GM19351 (cell line): ENCODE results near the gene LRRC8E.

Experiments
- ATAC-seq: cut with Tn5 transposase; IDR thresholded peaks from one replicate; pipeline ENCODE4 v1.9.1; 2021; ENCODE audit warnings: mild to moderate bottlenecking, moderate library complexity; ENCODE audit not compliant: unreplicated experiment

The LRRC8E gene

DNA sequence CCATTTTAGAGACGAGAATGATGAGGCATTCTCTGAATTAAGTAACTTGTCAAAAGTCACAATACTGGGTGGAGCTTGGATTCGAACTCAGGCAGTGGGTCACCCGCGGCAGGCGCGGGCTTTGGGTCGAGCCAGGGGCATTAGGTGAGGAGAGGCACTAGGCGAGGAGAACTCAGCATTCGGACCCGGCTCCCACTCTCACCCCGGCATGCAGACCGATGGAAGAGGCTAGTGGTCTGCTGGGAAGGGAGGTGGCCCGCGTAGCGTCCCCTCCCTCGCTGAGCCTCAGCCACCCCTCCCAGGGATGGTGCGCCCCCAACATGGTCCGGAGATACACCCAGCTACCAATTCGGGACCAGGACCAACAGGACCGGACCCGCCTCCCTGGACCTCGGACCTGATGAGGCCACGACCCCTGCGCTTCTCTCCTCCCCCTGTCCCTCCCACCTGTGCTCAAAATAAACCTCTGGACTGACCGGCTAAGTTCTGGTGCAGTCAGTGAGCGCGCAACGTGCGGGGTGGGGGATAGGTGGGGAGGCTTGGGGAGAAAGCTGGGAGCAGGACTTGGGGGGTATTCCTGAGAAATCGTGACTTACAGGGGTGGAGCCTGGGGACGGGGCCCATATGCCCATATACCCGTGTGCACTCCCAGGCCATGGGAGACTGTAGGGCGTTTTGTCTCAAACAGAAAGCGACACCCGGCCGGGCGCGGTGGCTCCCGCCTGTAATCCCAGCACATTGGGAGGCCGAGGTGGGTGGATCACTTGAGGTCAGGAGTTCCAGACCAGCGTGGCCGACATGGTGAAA, 30.5 kb downstream of the LRRC8E start:
- ATAC-seq: no peak

DNA sequence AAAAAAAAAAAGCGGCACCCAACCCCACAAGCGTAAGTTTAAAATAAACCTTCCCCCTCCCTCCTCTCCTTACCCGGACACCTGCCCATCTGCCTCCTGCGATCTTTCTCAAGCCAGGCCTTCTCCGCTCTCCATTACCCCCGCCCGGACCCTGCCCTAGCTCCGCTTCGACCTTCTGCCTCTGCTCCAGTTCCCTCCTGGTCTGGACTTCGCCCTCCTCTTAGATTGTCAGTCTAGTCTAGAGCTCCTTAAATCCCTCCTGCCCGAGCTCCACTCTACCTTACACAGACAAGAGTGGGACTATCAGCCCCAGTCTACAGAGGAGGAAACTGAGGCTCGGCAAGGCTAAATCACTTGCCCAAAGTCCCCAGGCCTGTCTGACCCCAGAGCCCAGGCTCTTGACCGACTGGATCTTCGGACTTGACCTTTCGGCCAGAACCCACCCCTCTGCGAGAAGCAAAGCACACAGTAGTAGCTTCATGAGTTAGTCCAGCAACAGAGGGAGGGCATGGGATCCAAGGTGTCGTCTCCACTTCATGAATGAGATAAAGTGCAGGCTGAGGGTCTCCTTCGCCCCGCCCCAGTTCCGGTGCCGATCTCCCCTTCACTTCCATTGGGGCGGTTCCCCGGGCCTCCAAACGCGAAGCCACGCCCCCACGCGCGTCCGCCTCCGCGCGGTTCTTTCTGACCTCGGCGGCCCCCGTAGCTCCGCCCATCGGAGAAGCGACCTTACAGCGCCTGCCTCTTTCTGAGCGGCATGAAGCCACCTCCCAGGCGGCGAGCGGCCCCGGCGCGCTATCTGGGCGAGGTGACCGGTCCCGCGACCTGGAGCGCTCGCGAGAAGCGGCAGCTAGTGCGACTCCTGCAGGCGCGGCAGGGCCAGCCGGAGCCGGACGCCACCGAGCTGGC, 31.6 kb downstream of the LRRC8E start, which contains the start of gene SNAPC2:
TSS of gene SNAPC2 (plus strand) at position 729 of the 909 bp plus-strand sequence. CDS start at position 758, 29 bp downstream.
- peak; percentile 54 for ATAC-seq

DNA sequence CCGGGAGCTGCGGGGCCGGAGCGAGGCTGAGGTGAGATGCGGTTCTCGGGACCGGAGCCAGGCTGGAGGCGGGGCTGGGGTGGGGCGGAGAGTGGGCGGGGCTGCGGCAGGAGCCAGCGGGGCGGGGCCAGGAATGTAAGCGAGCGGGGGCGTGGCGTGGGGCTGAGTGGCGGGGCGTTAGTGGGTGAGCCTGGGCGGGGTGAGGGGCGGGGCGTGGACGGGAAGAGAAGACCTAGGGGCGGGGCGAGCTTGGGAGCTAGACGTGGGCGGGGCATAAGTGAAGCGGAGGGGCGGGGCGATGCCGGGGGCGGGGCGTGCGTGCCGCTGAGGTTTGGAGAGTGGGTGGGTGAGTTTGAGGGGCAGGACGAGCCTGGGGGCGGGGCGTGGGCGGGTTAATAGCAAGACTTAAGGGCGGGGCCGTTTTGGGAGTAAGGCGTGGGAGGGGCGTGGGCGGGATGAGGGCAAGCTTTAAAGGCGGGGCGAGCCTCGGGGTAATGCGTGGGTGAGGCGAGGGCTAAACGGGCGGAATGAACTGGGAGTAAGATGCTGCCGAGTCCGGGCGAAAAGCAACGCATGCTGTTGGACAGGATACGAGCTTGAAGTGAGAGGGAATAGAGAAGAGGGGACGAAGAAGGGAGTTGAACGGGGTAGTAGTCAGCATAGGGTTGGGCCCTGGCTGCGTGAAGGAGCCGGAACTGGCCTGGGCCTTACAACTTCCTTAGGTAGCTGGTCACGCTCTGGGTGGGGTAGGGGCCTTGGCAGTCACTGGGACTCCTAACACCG, 32.4 kb downstream of the LRRC8E start:
- ATAC-seq: peak; percentile 38

DNA sequence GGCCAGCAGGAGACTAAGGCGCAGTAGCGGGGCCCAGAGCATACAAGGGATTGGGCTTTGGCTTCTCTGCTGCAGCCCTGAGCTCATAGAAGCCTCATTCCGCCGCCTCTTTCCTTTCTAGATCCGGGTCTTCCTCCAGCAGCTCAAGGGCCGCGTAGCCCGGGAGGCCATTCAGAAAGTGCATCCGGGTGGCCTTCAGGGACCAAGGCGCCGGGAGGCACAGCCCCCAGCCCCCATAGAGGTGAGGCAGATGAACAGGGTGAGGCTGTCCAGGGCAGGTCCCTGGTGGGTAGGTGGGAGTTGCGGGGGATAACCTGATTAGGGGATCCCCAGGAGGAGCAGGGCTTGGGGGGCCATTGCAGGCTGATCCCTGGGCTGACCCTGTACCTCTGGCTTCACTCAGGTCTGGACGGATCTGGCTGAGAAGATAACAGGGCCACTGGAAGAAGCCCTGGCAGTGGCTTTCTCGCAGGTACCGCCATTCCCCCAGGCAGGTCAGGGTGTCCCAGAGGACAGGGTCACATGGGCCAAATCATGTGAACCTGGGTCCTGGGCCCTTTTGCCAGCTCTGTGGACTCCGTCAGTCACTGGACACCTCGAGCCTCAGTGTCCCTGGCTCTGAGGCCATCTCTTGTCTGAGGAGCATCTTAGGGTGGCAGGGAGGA, 33.1 kb downstream of the LRRC8E start:
- ATAC-seq: no peak

DNA sequence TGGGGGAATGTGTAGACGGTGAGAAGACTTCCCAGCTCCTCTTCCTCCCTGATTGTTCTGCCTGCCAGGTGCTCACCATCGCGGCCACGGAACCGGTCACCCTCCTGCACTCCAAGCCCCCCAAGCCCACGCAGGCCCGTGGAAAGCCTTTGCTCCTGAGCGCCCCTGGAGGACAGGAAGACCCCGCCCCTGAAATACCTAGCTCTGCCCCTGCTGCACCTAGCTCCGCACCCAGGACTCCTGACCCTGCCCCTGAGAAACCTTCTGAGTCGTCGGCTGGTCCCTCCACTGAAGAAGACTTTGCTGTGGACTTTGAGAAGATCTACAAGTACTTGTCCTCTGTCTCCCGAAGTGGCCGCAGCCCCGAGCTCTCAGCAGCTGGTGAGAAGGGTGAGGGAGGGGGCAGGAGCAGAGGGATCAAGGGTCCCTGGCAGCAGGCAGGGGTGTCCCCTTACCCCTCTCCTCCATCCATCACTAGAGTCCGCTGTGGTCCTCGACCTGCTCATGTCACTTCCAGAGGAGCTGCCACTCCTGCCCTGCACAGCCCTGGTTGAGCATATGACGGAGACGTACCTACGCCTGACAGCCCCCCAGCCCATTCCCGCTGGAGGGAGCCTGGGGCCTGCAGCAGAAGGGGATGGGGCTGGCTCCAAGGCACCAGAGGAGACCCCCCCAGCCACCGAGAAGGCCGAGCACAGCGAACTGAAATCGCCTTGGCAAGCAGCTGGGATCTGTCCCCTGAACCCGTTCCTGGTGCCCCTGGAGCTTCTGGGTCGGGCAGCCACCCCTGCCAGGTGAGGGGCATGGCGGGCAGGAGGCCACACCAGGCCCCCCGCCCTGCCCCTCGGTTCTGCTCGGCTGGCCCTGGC, 33.9 kb downstream of the LRRC8E start:
- ATAC-seq: no peak

DNA sequence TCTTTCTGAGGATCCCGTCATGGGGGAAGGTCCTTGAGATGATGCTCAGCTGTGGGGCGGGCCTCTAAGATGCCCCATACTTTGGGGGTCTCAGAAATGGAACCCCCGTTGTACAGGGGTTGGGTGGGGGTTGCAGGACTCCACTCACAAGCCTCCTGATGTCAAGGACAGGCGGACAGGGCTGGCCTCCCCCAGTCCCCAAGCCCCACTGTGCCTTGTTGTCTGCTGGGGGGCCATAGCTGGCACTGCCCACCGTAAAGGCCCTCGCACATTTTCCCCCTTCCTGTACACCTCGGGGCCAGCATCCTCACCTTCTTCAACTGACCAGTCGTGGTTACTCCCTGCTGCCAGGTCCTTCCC, 34.5 kb downstream of the LRRC8E start:
- ATAC-seq: no peak

DNA sequence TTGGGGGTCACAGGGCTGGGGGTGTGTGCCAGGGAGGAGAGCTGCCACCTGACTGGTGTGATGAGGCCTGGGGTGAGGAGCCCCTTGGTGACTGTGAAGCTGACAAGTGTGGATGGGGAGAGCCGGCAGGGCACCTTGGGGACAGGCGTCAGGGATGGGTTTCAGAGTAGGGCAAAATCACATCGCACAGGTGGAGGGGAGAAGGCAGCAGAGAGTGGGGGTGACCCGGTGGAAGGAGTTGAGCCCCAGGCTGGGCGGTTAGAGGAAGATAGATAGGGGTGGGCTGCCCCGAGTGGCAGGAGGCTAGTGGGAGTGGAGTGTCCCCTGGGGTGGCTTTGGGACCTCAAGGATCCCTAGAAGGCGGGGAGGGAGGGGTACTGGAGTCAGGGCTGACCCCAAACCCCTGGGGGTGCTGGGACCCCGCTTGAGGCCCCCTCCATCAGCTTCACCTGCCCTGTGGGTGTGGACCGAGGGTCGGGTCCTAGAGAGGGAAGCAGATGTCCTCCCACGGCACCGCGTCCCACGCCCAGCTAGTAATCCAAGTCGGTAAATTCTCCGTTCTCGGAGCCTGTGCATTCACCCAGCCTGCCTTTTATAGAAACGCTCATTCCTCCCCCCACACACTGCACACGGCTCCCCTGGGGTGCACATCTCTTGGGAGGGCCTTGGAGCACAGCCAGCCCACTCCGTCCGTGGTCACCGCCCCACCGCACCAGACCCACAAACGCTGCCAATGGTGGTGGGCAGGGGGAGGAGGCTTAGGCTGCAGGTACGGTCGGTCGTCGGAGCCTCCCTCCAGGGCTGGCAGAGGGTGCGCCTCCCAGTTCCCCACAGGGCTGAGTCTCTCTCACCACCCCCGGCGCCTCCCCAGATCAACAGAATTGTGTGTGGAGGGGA, 35.2 kb downstream of the LRRC8E start:
- ATAC-seq: no peak

DNA sequence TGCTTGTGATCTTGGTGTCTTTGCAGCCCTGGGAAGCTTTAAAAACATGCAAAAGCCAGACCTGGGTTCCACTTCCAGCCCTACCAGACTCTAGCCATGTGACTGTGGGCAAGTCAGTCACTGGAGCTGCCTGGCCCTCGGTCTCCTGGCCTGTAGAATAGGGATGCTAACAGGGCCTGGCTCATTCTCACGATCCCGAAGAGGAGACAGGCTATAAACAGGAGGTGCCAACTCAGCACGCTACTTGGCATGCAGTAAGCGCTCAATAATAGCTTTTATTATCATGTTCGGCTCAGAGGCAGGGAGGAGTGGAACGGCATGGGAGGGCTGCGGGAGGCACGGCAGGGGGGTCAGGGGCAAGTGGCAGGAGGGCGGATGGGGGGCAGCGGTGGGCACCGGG, 35.9 kb downstream of the LRRC8E start:
- no peak for ATAC-seq

DNA sequence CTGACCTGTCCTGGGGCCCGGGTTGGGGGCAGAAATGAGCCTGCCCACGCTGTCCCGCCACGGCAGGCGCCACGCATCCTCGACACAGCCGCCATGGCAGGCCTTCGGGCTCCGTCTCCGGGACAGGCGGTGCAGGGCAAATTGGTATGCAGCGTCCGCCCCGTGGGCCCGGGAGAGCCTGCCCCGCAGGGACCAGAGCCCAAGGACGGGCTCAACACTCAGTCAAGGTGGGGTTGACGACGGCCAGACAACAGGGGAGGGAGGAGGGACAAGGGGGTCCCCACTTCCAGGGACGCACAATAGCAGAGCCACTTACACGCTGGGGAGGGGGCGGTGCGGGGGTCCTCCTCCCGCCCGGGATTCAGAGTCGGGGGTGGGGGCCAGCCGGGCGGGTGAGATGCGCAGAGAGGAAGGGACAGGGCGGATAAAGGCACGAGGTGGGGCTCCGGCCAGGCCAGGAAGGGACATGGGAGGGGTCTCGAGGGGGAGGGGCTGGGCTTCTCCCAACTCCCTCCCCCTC, 36.4 kb downstream of the LRRC8E start:
- no peak for ATAC-seq

DNA sequence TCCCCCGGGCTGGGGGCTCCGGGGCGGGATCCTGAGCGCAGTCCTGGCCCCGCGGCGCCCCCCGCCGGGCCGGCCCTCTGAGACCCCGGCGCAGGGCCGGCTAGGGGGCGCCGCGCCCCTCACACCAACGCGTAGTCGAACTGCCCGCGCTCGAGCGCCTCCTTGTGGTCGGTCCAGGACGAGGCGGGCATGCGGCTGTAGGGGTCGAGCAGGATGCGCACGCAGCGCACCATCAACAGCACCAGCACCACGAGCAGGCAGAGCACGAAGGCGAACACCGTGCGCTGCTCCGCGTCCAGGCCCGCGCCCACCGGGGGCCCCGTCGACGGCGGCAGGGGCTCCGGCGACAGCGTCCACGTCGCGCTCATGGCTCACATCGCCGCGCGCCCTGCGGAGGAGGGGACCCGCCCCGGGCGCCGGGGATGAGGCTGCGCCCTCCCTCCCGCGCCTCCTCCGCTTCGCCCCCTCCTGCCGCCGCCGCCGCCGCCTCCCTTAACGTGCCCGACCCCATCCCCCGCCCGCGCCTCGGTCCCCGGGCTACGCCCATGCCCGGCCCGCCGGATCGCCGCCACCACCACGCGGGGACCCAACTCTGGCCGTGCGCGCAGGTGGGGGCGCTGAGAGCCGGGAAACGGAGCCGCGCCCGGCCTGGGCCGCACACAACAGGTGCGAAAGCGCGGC, 37.0 kb downstream of the LRRC8E start:
- ATAC-seq: peak; percentile 32

DNA sequence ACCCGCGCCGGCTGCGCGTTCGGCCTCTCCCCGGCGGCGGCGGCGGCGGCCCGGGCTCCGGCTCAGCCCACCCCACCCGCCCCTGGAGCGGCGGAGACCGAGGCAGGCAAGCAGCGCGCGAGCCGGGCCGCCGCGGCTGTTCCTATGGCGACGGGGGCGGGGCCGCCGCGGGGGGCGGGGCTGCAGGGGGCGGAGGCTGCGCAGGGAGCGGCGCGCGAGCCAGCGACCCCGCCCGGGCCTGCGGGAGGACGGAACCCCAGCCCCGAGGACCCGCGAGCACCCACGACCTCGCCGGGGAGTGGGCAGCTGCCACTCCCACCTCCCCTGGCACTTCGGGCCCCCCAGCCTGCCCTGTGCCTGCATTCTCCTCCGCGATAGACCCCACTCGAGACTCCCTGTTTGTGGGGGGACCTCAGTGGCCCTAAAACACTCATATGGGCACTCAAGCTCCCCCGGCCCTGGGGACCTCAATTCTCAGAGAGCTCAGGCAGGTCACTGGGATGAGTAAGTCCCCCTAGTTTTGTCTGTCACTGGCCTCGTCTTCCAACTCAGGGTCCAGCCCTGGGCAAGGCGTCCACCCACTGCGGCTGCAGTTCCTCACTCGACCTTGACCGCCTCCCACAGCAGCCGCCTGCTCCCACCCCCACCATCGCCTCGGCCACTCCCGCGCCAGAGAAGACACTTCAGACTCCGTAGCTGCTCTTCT, 37.9 kb downstream of the LRRC8E start, which contains the start of gene CTXN1:
TSS of gene CTXN1 (minus strand) at position 115 of the 706 bp plus-strand sequence. CDS start 597 bp downstream, outside the sequence.
- ATAC-seq: no peak

DNA sequence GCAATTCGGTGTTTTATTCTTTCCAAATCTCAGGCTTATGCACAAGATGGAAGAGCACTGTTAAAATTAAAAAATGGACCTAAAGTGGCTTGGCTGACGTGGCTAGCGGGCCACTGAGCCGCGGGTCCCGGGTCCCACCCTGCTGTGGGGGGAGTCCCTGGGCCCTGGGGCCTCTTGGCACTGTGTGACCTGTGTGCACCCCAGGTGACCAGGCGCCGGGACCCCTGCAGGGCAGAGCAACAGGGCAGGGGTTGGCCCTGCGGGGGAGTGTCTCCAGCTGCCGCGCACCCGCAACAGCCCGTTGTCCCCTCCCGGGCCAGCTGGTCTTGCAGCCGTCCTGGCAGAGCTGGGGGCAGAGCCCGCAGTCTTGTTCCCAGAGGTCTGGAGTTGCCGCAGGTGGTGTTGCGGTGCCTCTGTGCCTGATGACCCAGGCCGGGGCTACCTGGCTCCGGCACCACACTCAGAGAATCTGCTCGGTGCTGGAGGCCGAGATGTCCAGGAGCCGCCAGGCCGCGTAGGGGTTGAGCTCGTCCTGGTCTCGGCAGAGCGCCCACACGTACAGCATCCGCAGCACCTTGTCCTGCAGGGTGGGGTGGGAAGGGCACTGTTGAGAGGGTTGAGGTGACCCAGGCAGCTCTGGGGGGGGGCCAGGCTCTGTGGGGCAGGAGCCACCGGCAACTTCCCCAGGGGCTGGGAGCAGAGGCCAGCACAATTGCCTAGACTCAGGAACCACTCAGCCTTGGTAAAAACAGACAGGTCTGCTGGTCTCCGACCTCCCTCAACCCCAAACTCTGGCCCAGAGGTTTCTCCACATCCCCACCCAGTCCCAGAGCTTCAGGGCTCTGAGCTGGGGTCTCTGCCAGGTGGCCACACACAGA, 38.7 kb downstream of the LRRC8E start:
- ATAC-seq: no peak

DNA sequence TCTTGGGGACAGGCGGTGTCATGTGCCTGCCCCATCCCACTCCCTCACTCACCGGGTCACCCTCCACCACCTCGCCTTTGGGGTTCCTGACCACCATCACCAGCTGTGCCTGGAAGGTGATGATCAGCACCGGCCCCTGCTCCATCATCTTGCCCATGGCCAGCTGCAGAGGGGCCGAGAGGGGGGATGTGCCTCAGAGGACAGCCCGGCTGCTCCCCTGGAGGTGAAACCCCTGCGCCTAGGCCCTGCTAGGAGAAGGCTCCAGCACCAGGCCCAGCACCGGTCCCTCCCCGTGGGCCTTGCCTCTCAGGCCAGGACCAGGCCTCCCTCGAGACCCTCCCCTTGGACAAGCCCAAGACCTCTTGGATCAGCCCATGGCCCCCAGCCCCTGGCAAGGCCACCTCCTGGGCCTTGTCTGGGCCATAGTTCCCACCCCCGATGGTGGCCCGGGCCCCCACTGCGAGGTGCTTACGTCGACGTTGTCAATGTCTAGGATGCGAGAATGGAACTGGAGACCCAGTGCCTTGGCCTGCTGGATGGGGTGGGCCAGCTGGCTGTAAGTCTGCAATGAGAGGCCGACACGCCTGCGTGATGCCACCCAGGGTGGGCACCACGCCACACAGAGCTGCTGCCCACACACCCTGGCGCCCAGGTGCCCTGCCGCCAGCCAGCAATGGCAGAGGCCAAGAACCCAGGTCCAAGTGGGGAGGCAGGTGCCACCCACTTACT, 39.5 kb downstream of the LRRC8E start:
- no peak for ATAC-seq

DNA sequence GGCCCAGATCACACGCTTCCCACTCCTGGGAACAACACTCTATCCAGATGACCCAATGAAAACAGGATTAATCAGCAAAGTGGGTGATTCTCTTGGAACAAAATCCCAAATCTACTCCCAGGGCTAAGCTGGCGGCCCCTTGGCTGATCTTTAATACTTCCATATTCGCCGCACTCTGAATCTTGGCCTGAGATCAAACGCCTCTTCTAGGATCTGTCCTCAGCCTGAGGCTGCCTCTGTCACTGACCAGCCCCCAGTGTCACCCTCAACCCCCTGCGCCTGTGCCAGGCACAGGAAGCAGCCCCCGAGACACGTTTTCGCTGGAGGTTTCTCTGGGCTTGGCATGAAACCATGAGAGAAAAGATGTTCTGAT, 40.0 kb downstream of the LRRC8E start:
- no peak for ATAC-seq
